ENCODE measurements around the gene IPO8. TPM values are rescaled to one million over a fixed set of nuclear protein-coding genes. Genes with fewer than 3 reads are reported as not detected.

IPO8 gene
- 10 to 100 TPM; 40.8 to 50.5 TPM for total RNA-seq

DNA sequence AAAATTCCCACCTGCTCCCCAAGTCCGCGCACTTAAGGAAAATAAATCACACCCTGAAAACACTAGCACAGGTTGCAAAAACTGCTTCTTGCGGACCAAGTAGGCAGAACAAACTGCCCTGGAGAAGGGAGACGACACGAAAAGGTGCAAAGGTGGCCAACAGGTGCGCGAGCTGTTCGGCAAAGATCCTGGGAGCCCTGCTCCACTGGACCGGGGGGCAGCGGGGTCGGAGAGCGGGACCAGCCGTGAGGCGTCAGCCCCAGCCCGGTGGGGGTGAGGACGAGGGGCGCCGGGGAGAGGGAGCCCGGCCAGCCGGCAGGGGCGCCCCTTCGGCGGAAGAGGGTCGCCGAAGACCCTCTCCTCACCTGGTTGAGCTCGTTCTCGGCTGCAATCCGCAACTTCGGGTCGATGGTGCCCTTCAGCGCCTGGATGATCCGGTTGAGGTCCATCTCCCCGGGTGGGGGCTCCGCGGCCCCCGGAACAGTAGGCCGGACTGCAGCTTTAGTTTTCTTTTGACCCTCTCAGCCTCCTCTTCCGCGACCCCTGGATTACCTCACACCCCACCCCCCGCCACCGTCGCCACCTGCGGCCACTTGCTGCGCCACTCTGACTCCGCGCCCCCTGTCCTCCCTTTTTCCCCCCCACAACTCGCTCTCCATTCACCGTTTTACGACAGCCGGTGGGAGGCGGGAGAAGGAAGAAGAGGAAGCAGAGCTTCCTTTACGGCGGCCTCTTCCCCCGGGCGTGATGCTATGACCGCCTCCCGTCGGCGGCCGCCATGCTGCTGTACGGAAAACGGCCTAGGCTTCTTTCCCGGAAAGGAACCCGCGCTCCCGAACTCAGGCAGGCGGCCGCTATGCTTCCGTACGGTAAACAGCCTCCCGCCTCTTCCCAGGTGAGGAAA is at the start of gene IPO8:
TSS of gene IPO8 (minus strand) at position 671 of the 904 bp plus-strand sequence. CDS start at position 449, 222 bp downstream.
- ATAC-seq (peak; percentile 92), DNase-seq (peak; percentile 91)
- Mint-ChIP-seq H3K36me3 (peaks cover 10% of the 10 kb centered on the region), H3K27me3 (peaks cover 6% of the 10 kb centered on the region), H3K4me1 (peaks cover 34% of the 10 kb centered on the region), H3K9me3 (ENCODE audit: low read depth) (no peaks in the 10 kb centered on the region), H3K4me3 (peak within 1 kb of the TSS; percentile 94), H3K27ac (peak within 1 kb of the TSS; percentile 88)
- CTCF ChIA-PET = interaction anchor here (0.7 to 3.2 kb wide), 12 partner anchors 8 to 622 kb away, joined by 3 to 10 read pairs (median 4); partner anchors contain the start of gene CAPRIN2

DNA sequence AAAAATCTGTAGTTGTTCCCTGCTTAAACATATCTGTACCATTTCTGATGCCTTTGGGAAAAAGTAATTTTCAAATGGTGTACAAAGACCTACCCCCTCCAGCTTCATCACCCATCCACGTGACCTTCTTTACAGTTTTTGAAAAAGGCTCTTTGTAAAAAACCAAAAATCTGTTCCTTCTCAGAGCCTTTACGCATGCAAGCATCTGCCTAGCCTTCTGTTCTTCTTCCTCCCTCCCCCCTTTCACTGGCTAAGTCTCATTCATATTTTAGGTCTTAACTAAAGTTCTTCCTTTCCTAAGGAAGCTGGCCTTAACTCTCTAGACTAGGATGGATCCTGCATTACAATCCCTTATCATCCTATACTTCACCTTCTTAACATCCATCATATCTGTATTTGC is 48.7 kb upstream of the IPO8 start:
- H3K4me1 Mint-ChIP-seq = peaks cover 4% of the 10 kb centered on the region
- H3K9me3 Mint-ChIP-seq (ENCODE audit: low read depth) = no peaks in the 10 kb centered on the region
- no peak for DNase-seq
- no peak overlapping the region for H3K27ac Mint-ChIP-seq
- H3K4me3 Mint-ChIP-seq = no peak overlapping the region
- CTCF ChIA-PET = interaction anchor here (2.1 kb wide), 1 partner anchor 10 kb away, joined by 11 read pairs; the partner anchor contains the start of gene CAPRIN2
- peaks cover 11% of the 10 kb centered on the region for H3K36me3 Mint-ChIP-seq
- ATAC-seq = no peak
- H3K27me3 Mint-ChIP-seq = no peaks in the 10 kb centered on the region

DNA sequence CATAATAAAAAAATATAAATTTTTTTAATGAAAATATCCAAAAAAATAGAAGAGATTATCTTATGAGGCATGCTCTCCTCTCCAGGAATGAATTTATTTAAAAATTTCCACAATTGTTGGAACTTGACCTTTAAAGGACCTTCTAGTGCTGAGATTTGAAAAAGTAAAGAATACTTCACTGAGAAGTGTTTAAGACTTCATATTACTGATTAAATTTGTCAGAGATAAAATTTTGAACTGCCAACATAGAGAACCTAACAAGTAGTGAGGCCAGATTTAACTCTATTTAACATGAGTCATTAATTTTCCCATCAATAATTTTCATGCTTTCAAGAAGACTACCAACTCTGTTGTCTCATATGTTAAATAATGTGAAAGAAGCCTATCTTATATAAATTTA is 44.6 kb upstream of the IPO8 start:
- Mint-ChIP-seq H3K27ac (no peak overlapping the region), H3K4me3 (no peak overlapping the region), H3K9me3 (ENCODE audit: low read depth) (no peaks in the 10 kb centered on the region), H3K36me3 (peaks cover 22% of the 10 kb centered on the region), H3K4me1 (no peaks in the 10 kb centered on the region), H3K27me3 (no peaks in the 10 kb centered on the region)
- no peak for ATAC-seq
- CTCF ChIA-PET = no interaction called here
- DNase-seq = no peak

DNA sequence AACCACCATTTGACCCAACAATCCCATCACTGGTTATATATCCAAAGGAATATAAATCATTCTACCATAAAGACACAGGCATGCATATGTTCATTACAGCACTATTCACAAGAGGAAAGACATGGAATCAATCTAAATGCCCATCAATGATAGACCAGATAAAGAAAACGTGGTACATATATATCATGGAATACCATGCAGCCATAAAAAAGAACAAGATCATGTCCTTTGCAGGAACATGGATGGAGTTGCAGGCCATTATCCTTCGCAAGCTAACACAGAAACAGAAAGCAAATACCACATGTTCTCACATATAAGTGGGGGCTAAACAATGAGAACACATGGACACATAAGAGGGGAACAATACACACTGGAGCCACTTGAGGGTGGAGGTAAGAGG is 43.4 kb upstream of the IPO8 start:
- Mint-ChIP-seq H3K36me3 (peaks cover 27% of the 10 kb centered on the region), H3K4me3 (no peak overlapping the region), H3K4me1 (no peaks in the 10 kb centered on the region), H3K27me3 (no peaks in the 10 kb centered on the region), H3K27ac (no peak overlapping the region), H3K9me3 (ENCODE audit: low read depth) (no peaks in the 10 kb centered on the region)
- DNase-seq (no peak), ATAC-seq (no peak)
- CTCF ChIA-PET = no interaction called here

DNA sequence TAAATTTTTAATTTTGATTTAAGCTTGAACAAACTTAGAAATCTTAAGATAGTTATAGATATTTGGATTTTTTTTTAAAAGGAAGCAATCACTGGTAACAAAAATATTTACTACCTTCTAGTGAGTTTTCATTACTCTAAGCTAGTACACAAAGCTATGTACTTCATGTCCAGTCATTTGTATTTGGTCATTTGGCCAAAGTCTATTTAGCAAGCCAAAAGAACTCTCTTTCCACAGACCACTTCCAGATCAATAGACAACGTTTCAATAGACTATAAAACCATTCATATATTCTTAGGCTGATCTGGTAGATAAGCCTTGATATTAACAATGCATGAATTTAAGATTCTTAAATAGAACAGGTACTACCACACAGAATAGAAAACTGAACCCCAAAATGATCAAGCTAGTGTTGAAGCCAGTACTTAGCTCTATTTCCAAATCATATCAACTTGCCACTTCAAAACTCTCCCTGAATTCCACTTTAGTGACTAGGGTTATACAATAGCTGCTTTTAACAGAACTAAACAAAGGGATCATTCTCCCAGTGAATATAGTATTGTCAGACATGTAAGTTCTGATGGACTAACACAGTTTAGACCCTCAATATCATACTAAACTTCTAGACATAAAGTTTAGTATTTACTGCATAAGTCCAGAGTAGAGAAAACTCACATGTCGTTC is 37.4 kb upstream of the IPO8 start:
- H3K9me3 Mint-ChIP-seq (ENCODE audit: low read depth) = no peaks in the 10 kb centered on the region

DNA sequence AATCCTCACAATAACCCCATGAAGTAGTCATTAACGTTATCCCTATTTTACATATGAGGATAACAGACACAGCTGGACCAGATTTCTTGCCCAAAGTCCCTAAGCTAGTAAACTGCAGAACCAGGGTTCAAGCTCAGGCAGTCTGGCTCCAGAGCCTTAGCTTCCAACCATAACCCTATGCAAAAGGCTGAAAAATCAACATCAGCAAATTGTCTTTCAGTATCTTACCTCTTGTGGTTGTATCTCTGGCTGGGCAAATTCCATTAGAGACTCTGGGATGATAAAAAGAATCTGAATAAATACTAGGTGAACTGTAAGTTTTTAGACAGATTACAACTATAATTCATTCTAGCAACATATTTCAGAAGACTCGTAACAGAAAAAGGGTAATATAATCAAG is 34.3 kb upstream of the IPO8 start:
- CTCF ChIA-PET = interaction anchor here (0.8 kb wide), 1 partner anchor 10 kb away, joined by 3 read pairs; no protein-coding TSS in a partner anchor
- no peaks in the 10 kb centered on the region for H3K4me1 Mint-ChIP-seq
- ATAC-seq (no peak), DNase-seq (no peak)
- H3K36me3 Mint-ChIP-seq = peaks cover 14% of the 10 kb centered on the region
- no peak overlapping the region for H3K4me3 Mint-ChIP-seq
- no peak overlapping the region for H3K27ac Mint-ChIP-seq
- no peaks in the 10 kb centered on the region for H3K27me3 Mint-ChIP-seq
- H3K9me3 Mint-ChIP-seq (ENCODE audit: low read depth) = no peaks in the 10 kb centered on the region

More for the DNA sequence above, 37.4 kb upstream of the IPO8 start:
- DNase-seq (no peak), ATAC-seq (no peak)
- Mint-ChIP-seq H3K36me3 (peaks cover 24% of the 10 kb centered on the region), H3K4me1 (no peaks in the 10 kb centered on the region), H3K27me3 (no peaks in the 10 kb centered on the region), H3K27ac (no peak overlapping the region), H3K4me3 (no peak overlapping the region)
- CTCF ChIA-PET = interaction anchor here (0.6 to 1.1 kb wide), 2 partner anchors 8 to 1913 kb away, joined by 3 read pairs; no protein-coding TSS in a partner anchor

DNA sequence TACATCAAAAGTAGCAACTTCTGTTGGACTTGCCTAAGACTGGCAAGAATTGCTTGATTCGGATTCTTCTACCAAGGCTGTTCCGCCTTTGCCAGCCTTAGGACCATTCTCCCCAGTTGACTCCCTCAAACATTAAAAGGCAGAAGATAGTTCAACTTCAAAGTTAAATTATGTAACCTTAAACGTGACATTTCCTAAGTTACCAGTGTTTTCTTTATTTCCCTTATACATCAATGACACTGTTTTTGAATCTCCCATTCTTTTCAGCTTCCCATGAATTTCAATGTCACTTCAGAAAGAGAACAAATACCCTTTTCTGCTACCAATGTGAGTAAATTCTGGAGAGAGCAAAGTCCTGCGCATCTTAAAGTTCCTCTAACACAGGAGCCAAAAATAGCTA is 33.9 kb upstream of the IPO8 start:
- ATAC-seq (no peak), DNase-seq (no peak)
- Mint-ChIP-seq H3K27me3 (no peaks in the 10 kb centered on the region), H3K27ac (no peak overlapping the region), H3K4me3 (no peak overlapping the region), H3K4me1 (no peaks in the 10 kb centered on the region), H3K36me3 (peaks cover 12% of the 10 kb centered on the region), H3K9me3 (ENCODE audit: low read depth) (no peaks in the 10 kb centered on the region)
- CTCF ChIA-PET = interaction anchor here (0.8 kb wide), 1 partner anchor 10 kb away, joined by 3 read pairs; no protein-coding TSS in a partner anchor

DNA sequence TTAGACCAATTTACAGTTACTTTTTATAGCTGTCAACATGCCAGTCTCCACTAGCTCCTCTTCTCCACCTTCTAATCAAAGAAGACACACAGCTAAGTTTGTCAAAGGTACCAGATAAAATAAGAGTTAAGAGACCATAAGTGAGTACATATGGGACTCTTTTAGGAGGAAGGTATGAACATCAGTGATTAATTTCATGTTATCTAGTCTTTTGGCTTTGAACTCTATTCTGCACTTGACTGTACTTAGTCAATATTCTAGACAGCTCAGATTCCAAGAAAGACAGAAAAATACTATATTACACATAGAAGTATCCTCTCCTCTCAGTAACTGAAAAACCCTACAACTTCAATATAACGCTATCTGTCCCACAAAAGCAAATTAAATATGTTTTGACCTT is 31.0 kb upstream of the IPO8 start:
- DNase-seq (no peak), ATAC-seq (no peak)
- peaks cover 15% of the 10 kb centered on the region for H3K36me3 Mint-ChIP-seq
- no peaks in the 10 kb centered on the region for H3K4me1 Mint-ChIP-seq
- H3K4me3 Mint-ChIP-seq = no peak overlapping the region
- H3K27ac Mint-ChIP-seq = no peak overlapping the region
- no peaks in the 10 kb centered on the region for H3K27me3 Mint-ChIP-seq
- no peaks in the 10 kb centered on the region for H3K9me3 Mint-ChIP-seq (ENCODE audit: low read depth)
- CTCF ChIA-PET = no interaction called here

DNA sequence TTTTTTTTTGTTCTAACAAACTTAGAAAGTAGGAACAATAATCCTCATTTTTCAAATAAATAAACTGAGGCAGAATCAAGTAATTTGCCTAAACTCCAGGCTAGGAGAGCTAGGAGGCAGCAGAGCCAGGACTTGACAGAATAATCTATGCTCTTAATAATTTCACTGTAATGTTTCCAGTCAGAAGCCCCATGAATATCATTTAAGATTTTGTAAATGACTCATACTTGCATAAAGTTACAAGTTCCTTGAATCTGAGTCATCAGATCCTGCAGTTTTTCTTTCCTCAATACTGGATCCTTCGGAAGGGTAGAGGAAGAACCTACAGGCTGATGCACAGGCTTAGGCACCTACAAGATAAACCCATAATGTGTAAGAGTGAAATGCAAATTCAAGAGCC is 30.1 kb upstream of the IPO8 start:
- Mint-ChIP-seq H3K4me1 (no peaks in the 10 kb centered on the region), H3K4me3 (no peak overlapping the region), H3K9me3 (ENCODE audit: low read depth) (no peaks in the 10 kb centered on the region), H3K27me3 (no peaks in the 10 kb centered on the region), H3K36me3 (peaks cover 15% of the 10 kb centered on the region), H3K27ac (no peak overlapping the region)
- no peak for ATAC-seq
- no peak for DNase-seq
- CTCF ChIA-PET = interaction anchor here (1.1 to 2.2 kb wide), 3 partner anchors 8 to 28 kb away, joined by 3 to 12 read pairs (median 3); no protein-coding TSS in a partner anchor

DNA sequence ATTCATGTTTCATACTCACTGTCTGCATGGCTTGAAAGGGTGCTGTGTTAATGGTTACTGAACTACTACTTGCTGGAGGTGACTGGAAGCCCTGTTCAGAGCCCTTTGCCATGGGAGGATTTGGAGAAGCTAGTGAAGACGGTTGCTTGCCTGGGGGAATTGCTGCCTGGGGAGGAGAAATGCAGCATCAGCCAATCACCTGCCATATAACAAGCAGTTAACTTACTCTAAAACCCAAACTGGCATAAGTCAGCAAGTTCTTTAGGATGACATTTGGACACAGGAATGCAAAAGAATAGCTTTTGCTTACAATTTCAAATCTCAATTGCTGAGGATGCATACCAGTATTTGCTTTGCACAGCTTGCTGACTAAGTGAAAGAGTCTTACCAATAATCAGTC is 23.4 kb upstream of the IPO8 start:
- DNase-seq = no peak
- Mint-ChIP-seq H3K4me1 (no peaks in the 10 kb centered on the region), H3K36me3 (peaks cover 7% of the 10 kb centered on the region), H3K4me3 (no peak overlapping the region), H3K9me3 (ENCODE audit: low read depth) (no peaks in the 10 kb centered on the region), H3K27me3 (no peaks in the 10 kb centered on the region), H3K27ac (no peak overlapping the region)
- CTCF ChIA-PET = interaction anchor here (1.1 kb wide), 1 partner anchor 11 kb away, joined by 3 read pairs; no protein-coding TSS in a partner anchor
- ATAC-seq = no peak

DNA sequence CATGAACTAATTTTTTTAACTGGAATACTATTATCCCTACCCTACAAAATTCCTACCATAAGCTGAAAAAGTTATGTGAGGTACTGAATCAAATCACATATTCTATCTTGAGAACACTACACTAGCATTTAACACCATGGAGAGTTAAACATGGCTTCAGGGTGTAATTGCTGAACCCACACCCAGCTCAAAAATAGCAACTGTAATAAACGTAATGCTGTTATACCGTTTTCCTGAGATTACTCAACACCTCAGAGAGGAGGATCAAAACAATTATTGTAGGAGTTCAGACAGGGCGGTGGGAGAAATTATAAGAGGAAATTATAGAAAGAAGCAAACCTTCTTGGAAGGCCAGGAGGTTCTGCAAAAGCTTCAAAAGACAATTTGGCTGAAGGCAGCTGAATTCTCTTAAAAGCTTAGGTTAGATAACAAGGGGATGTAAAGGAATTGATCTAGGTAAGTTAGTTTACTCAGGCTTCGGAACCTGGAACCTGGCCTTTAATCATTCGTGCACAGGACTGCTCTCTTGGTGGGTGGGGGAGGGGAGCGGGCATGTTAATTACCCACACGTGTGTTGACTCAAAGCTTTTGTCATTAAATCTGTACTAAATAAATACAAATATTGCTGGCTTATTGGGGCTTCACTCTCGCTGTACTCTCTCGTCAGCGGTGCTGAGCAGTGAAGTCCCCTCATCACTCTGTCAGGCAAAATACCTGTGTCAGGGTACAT is 12.1 kb upstream of the IPO8 start:
- Mint-ChIP-seq H3K27me3 (no peaks in the 10 kb centered on the region), H3K4me1 (no peaks in the 10 kb centered on the region), H3K4me3 (no peak overlapping the region), H3K9me3 (ENCODE audit: low read depth) (no peaks in the 10 kb centered on the region), H3K36me3 (peaks cover 7% of the 10 kb centered on the region), H3K27ac (no peak overlapping the region)
- ATAC-seq (no peak), DNase-seq (no peak)
- CTCF ChIA-PET = no interaction called here

DNA sequence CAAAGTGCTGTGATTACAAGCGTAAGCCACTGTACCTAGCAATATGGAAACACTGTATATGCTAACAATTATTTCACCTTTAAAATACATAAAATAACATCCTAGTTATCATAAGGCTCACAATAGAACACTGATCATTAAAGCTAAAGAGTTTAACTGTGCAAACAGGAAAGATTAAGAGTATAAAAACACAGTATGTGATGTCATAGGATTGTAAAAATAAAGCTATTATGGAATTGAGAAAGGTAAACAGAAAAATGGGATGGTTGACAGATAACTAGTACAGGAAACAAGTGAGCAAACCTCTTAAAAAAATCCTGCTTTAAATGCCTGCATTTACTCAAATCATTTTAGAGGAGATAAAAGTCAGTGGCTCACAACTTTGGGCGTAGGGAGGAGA is 10.8 kb upstream of the IPO8 start:
- ATAC-seq (no peak), DNase-seq (no peak)
- Mint-ChIP-seq H3K27ac (no peak overlapping the region), H3K4me1 (no peaks in the 10 kb centered on the region), H3K9me3 (ENCODE audit: low read depth) (no peaks in the 10 kb centered on the region), H3K27me3 (no peaks in the 10 kb centered on the region), H3K36me3 (peaks cover 4% of the 10 kb centered on the region), H3K4me3 (no peak overlapping the region)
- CTCF ChIA-PET = interaction anchor here (1.0 kb wide), 1 partner anchor 11 kb away, joined by 4 read pairs; the partner anchor contains the start of gene IPO8

DNA sequence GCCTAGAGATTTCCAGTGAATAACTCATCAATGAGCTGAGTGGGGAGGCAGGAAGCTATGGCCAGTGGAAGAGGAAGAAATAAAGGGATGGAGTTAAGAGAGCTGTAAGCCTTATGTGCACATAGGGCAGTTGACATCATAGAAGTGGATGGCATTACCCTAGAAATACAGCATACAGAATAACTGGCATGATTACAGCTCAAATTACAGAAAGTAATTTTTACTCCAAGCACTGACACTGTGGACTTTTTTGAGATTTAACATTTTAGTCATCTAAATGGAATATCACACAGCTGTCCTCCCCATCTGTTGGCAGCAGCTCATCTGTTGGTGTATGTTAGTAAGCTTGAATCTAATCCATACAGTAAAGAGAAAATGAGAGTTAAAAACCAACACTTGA is 5.4 kb upstream of the IPO8 start:
- DNase-seq (no peak), ATAC-seq (no peak)
- H3K4me1 Mint-ChIP-seq = peaks cover 8% of the 10 kb centered on the region
- CTCF ChIA-PET = interaction anchor here (0.9 to 1.4 kb wide), 2 partner anchors 8 to 54 kb away, joined by 3 to 4 read pairs; partner anchors contain the start of gene CAPRIN2
- H3K4me3 Mint-ChIP-seq = no peak overlapping the region
- no peak overlapping the region for H3K27ac Mint-ChIP-seq
- peaks cover 2% of the 10 kb centered on the region for H3K36me3 Mint-ChIP-seq
- H3K9me3 Mint-ChIP-seq (ENCODE audit: low read depth) = no peaks in the 10 kb centered on the region
- H3K27me3 Mint-ChIP-seq = peaks cover 6% of the 10 kb centered on the region

Data from activated CD8-positive, alpha-beta memory T cell treated with anti-CD3 and anti-CD28 coated beads, Interleukin-2, amount 10 ng/mL, durations not matched to agents 7 days and 5 days (primary cell).